ENCODE results near the gene UCK1.

The UCK1 gene

DNA sequence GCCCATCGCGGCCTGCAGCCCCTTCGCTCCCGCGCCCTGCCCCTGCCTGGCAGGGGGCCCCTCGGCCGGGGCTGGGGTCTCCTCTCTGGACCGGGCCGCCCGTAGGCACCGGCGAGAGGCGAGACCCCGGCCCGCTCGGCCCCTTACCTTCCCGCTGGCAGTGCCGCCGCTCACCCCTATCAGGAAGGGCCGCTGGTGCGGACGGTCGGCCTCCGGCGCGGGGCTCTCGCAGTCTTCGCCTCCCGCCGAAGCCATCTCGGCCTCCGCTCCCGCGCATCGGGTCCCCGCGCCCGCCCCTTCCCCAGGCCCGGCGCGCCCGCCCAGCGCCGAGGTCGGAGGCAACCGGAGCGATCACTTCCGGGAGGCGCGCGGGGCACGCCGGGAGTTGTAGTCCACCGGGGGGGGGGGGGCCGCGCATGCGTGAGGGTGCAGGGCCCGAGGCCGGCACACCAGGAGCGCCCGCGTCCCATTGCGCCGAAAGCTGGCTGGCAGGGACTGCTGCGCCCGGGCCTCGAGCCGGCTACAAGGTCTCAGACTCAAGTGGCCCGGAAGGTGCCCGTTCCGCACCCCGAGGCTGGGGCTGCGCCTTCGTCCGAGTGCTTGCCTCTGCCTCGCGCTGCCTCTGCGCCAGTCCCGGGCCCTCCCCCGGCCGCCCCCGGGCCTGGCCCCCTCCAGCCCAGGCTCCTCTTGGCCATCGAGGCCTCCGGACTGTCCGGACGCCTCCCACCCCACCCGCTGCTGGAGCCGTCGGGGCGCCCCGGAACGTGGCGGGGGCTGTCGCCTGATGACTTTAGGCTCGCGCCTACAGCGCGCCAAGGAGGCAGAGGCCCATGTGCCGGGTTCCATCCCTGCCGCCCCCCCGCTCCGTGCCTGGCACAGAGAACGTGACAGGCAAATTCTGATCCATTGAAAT lies at the start of gene UCK1:
Gene UCK1 (minus strand): TSS at position 344 of the 913 bp plus-strand sequence. CDS start 89 bp downstream, at position 255.
- peak; percentile 54 for DNase-seq (ENCODE audit: low read depth)

GRCh38 chr9:131580358-131580757 lies 49.3 kb upstream of the UCK1 start:
- DNase-seq (ENCODE audit: low read depth), result no peak

DNA sequence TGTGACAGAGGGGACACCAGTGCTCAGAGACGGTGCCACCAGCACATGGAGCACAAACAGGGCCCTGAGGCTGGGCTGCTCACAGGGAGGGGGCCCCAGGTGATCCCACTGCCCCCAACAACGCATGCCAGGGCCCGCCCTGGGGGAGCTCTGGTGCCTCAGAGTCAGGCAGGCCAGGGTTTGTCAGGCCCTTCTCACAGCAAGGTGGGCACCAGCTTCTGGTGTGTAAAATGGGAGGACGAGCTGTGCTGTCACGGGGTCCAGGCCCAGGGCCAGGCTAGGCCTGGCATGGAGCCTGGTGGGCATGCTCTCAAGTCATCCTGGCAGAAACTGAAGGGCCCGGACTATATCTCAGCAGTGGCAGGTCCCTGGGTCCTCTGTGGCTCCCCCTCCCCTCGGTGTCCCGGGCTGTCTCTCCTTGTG lies 48.7 kb upstream of the UCK1 start:
- no peak for DNase-seq (ENCODE audit: low read depth)

- no peak for DNase-seq (ENCODE audit: low read depth)
Measured at GRCh38 chr9:131578731-131579504, 47.9 kb upstream of the UCK1 start.

DNA sequence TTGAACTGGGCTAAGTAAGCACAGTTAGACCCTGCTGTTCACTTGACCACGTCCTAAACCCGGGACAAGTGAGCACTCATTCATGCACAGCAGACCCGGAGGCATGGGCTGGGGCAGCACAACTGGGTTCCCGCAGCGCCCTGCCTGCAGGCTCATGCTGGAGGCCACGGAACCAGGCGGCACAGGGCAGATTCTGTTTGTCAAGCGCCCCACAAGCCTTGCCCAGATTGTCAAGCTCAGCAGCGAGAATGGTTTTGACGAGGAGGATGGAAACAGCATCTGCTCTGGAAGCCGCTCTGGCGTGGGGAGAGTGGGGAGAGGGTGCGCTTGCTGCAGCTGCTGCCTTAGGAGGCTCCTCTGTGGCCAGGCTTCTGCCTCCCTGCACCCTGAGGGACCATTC lies 47.0 kb upstream of the UCK1 start:
- DNase-seq (ENCODE audit: low read depth), result no peak

GRCh38 chr9:131577005-131578000 lies 46.2 kb upstream of the UCK1 start:
- no peak for DNase-seq (ENCODE audit: low read depth)

- no peak for DNase-seq (ENCODE audit: low read depth)
Measured at GRCh38 chr9:131575946-131576853, 45.1 kb upstream of the UCK1 start.

GRCh38 chr9:131574730-131575640 lies 43.9 kb upstream of the UCK1 start:
- no peak for DNase-seq (ENCODE audit: low read depth)

DNA sequence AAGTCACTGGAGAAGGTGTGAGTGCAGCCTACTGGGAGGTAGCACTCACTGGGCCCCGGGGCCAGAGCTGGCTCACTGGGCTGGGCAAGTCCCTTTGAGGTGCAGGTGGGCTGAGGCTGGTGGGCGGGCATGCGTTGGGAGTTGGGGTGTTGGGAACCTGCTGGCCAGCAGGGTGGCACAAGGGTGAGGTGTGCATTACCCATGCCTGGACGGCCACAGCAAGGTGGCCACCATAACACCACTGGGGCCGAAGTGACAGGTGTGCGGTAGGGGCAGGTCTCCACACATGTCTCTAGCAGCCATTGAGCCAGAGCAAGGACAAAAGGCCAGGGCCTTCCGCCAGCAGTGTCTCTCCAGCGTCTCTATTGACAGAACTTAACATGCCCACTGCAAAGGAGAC lies 36.8 kb upstream of the UCK1 start:
- no peak for DNase-seq (ENCODE audit: low read depth)

GRCh38 chr9:131566158-131566557 lies 35.1 kb upstream of the UCK1 start:
- no peak for DNase-seq (ENCODE audit: low read depth)

DNA sequence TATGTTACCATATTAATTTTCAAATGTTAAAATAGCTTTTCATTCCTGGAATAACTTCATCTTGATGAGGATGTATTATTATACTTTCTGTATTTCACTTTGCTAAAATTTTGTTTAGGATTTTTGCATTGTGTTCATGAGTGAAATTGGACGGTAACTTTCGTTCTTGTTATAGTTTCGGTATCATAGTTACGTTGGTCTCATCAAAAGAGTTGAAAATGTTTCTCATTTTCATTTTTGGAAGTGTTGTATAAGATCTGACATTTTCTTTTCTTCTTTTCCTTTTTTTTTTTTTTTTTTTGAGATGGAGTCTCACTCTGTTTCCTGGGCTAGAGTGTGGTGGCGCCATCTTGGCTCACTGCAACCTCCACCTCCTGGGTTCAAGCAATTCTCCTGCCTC lies 34.3 kb upstream of the UCK1 start:
- DNase-seq (ENCODE audit: low read depth), result no peak

- no peak for DNase-seq (ENCODE audit: low read depth)
Measured at GRCh38 chr9:131562032-131562959, 31.2 kb upstream of the UCK1 start.

GRCh38 chr9:131559421-131560000 lies 28.4 kb upstream of the UCK1 start:
- no peak for DNase-seq (ENCODE audit: low read depth)

GRCh38 chr9:131557855-131558548 lies 26.9 kb upstream of the UCK1 start:
- DNase-seq (ENCODE audit: low read depth), result no peak

DNA sequence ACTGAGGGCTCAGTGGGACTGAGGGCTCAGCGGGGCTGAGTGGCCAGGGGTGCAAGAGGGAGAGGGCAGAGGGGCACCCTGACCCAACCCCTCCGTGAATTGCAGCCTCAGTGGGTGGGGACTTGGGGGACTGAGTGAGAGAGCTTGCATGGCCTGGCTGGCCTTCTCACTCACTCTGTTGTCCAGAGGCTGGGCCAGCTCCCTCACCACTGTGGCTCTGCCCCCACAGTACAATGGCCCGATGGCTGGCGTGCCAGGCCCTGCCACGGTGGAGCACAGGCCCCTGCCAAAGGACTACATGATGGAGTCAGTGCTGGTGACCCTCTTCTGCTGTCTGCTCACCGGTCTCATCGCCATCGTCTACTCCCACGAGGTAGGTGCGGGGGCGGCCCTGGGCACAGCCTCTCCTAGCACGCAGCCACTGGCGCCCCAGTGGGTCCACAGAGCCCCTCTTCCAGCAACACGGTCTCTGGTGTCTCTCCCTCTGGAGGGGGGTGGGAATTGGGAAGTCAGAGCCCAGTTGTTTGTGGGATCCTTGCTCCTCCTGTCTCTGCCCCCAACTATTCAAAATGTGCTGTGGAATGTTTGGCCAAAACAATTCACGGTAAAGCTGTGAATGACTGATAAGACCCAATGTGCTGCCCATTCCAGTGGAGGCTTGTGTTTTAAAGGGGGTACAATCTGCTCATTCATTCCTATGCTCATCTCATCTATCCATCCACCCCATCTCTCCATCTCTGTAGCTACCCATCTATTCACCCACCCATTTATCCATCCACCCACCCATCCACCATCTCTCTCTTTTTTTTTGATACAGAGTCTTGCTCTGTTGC lies 25.0 kb upstream of the UCK1 start:
- no peak for DNase-seq (ENCODE audit: low read depth)

DNA sequence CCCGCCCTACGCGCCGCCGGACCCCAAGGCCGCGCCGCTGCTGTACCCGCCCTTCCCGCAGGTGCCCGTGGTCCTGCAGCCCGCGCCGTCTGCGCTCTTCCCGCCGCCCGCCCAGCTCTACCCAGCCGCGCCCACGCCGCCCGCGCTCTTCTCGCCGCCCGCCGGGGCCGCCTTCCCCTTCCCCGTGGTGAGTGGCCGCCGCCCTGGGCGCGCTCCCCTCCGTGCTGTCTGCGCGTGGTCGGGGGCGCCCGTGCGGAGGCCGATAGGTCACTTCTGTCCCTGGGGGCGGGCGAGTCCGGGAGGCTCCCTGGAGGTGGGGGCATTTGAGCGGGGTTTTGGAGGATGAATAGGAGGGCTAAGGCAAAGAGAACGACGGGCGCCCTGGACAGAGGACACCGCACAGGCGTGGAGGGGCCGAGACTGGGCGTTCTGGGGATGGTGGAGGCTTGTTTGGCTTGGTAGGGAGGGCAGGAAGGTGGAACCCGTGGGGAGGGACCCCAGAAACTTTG lies 23.8 kb upstream of the UCK1 start:
- no peak for DNase-seq (ENCODE audit: low read depth)
